ENCODE measurements around the gene TTLL10.
"Not testable (repeated sequence)": the region's sequence is repeated elsewhere in the genome, so short reads cannot be mapped to it uniquely, and the experiment has no call there.

TTLL10 gene

GRCh38 chr1:1173061-1173792 is 453 bp upstream of the TTLL10 start:
- no peak for DNase-seq

- no peak for DNase-seq
These were observed 1.8 kb downstream of the TTLL10 start for GRCh38 chr1:1175221-1176062.

- not testable (repeated sequence) for DNase-seq
These were observed 2.5 kb downstream of the TTLL10 start for GRCh38 chr1:1176063-1176761.

- no peak for DNase-seq
These were observed 3.3 kb downstream of the TTLL10 start for GRCh38 chr1:1176931-1177330.

GRCh38 chr1:1177452-1178206 is 3.9 kb downstream of the TTLL10 start:
- DNase-seq, result no peak

- no peak for DNase-seq
These were observed 5.2 kb downstream of the TTLL10 start for GRCh38 chr1:1178794-1179331.

GRCh38 chr1:1179346-1179982 is 5.8 kb downstream of the TTLL10 start:
- DNase-seq, result no peak

GRCh38 chr1:1179983-1180861 is 6.5 kb downstream of the TTLL10 start:
- no peak for DNase-seq

- DNase-seq, result no peak
These were observed 7.7 kb downstream of the TTLL10 start for GRCh38 chr1:1181129-1181937.

GRCh38 chr1:1181938-1182410 is 8.3 kb downstream of the TTLL10 start:
- DNase-seq, result no peak

- DNase-seq, result no peak
These were observed 9.0 kb downstream of the TTLL10 start for GRCh38 chr1:1182491-1183220.

- DNase-seq, result no peak
These were observed 9.6 kb downstream of the TTLL10 start for GRCh38 chr1:1183221-1183747.

GRCh38 chr1:1183833-1184775 is 10.4 kb downstream of the TTLL10 start:
- no peak for DNase-seq

GRCh38 chr1:1185101-1185765 is 11.6 kb downstream of the TTLL10 start:
- DNase-seq, result no peak

- DNase-seq, result no peak
These were observed 14.3 kb downstream of the TTLL10 start for GRCh38 chr1:1187938-1188337.

- no peak for DNase-seq
These were observed 15.4 kb downstream of the TTLL10 start for GRCh38 chr1:1189111-1189510.

- DNase-seq, result no peak
These were observed 18.1 kb downstream of the TTLL10 start for GRCh38 chr1:1191734-1192133.
